ENCODE results near the gene IMP3. TPM values are rescaled to one million over a fixed set of nuclear protein-coding genes. Genes with fewer than 3 reads are reported as not detected.
A peak's percentile ranks its signal among the peaks of the same experiment; 100 is the strongest.
"Not testable (repeated sequence)": the region's sequence is repeated elsewhere in the genome, so short reads cannot be mapped to it uniquely, and the experiment has no call there.

The IMP3 gene, protein sequence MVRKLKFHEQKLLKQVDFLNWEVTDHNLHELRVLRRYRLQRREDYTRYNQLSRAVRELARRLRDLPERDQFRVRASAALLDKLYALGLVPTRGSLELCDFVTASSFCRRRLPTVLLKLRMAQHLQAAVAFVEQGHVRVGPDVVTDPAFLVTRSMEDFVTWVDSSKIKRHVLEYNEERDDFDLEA
- total RNA-seq (2014; rRNA removed; shearing (Covaris generic); ENCODE audit: low replicate concordance): 122 and 150 TPM in 2 replicates

DNA sequence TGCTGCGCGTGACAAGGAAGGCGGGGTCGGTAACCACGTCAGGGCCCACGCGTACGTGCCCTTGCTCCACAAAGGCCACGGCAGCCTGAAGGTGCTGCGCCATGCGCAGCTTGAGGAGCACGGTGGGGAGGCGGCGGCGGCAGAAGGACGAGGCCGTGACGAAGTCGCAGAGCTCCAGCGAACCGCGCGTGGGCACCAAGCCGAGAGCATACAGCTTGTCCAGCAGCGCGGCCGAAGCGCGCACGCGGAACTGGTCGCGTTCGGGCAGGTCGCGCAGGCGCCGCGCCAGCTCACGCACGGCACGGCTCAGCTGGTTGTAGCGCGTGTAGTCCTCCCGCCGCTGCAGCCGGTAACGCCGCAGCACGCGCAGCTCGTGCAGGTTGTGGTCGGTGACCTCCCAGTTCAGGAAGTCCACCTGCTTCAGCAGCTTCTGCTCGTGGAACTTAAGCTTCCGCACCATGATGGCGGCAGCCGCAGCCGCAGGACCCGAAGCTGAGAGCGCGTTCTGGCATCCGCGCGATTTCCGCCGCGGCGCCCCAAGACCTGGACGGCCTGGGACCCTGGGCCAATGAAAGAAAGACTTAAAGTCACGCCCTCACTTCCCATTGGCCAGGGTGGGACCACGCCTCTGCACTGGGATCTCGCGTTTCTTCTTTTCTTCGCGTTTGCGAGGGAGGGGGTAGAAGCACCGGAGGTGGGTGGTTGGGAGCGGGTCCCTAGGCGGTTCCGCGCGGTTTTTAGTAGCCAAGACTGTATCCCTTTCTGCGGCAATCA, at the start of gene IMP3:
TSS of gene IMP3 (minus strand) at position 516 of the 774 bp plus-strand sequence. CDS start at position 460, 56 bp downstream.
- peak; percentile 97 for DNase-seq

DNA sequence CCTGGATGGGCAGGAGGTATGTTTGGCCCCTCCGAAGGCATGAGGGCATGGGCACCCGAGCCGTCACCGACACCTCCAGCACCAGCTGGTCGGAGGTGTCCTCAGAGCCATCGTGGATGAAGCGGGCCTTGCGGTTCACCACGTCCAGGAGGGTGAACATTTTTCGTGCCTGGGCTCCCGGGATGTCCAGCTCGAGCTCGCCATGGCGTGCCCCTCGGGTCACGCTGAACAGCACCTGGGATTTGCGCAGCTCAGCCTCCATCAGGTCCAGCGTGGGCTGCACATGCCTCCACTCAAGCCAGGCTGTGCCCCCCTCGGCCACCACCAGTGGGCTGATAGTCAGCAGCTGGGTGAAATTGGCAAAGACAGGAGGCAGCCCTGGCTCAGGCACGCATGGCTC, 49.4 kb upstream of the IMP3 start:
- DNase-seq, H3K36me3 ChIP-seq, H3K4me3 ChIP-seq, H3K9me3 ChIP-seq, H3K27me3 ChIP-seq: not testable (repeated sequence)

More for the DNA sequence above, at the start of gene IMP3:
- Histone ChIP-seq H3K36me3 (peaks cover 28% of the 10 kb centered on the region), H3K4me3 (peak within 1 kb of the TSS; percentile 86), H3K9me3 (no peaks in the 10 kb centered on the region), H3K27me3 (no peaks in the 10 kb centered on the region)

DNA sequence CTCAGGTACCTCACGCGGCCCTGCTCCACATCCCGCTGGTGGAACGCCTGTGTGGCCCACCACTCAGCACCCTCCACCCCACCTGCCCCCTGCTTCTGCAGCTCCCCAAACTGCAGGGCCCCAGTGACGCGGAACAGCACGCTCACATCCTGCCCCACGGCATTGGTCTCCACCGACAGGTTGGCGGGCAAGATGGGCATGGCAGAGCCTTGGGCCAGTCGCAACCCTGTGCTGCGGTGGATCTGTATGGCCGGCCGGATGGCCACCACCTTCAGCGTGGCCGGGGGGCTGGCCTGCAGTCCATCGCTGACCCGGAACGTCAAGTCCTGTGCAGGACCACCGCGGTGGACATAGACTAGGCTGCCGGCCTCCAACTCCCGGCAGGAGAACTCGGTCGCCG, 48.8 kb upstream of the IMP3 start:
- Histone ChIP-seq H3K9me3 (no peaks in the 10 kb centered on the region), H3K27me3 (no peaks in the 10 kb centered on the region), H3K4me3 (no peak overlapping the region), H3K36me3 (peaks cover 11% of the 10 kb centered on the region)
- no peak for DNase-seq

DNA sequence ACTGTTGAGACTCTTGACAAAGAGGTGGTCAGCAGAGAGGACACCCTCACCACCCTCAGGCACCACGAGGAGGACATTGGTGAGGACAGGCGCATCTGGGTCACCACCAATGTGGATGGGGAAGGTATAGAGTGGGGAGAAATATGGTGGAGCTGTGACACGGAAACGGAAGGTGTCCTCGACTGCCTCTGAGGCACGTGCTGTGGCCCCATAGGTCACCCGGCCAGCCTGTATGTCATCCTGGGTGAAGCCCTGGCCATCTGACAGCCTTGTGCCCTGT, 48.2 kb upstream of the IMP3 start:
- Histone ChIP-seq H3K9me3 (no peaks in the 10 kb centered on the region), H3K27me3 (no peaks in the 10 kb centered on the region), H3K4me3 (no peak overlapping the region), H3K36me3 (peaks cover 11% of the 10 kb centered on the region)
- no peak for DNase-seq

- no peak for DNase-seq
- H3K27me3 ChIP-seq: no peaks in the 10 kb centered on the region
- H3K4me3 ChIP-seq: no peak overlapping the region
- peaks cover 11% of the 10 kb centered on the region for H3K36me3 ChIP-seq
- H3K9me3 ChIP-seq: no peaks in the 10 kb centered on the region
These were observed 47.7 kb upstream of the IMP3 start for GRCh38 chr15:75687486-75688277.

DNA sequence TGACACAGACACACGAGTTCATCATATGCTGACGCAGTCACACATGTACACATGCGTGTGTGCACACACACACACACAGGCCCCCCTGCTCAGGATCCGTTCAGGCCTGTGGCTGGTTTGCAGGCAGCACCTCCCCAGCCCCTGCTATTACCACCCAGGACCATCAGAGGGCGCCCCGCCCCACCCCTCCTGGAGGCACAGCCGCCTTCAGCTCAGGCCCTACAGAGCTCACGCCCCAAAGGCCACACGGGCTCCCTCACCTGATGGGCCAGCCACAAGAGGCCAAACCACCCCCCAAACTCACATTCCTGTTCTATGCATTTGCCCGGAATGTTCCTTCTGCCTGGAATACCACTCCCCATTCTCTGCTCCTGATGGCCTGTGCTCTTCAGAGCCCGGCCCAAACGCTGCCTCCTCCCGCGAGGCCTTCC, 46.2 kb upstream of the IMP3 start:
- not testable (repeated sequence) for H3K27me3 ChIP-seq, H3K9me3 ChIP-seq, H3K4me3 ChIP-seq
- peak; percentile 77 for DNase-seq
- H3K36me3 ChIP-seq: peaks cover 11% of the 10 kb centered on the region

GRCh38 chr15:75685195-75685594, 45.2 kb upstream of the IMP3 start:
- H3K4me3 ChIP-seq: no peak overlapping the region
- H3K36me3 ChIP-seq: peaks cover 11% of the 10 kb centered on the region
- H3K27me3 ChIP-seq: no peaks in the 10 kb centered on the region
- no peak for DNase-seq
- no peaks in the 10 kb centered on the region for H3K9me3 ChIP-seq

DNA sequence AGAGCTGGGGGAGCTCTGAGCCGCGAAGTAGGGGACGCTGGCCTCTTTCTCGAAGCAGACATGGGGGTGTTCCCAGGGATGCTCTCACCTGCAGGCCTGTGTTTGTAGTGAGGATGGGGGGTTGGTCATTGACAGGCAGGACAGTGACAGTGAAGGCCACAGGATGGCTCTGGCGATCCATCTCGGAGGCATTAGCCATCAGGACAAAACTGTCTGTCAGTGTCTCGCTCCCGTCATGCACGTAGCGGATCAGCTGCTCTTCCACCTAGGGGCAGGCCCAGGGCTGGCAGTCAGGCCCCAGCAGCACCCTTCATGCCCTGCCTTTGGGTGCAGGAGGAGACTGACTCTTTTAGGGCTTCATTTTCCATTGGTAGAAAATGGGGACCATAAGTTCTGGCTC, 44.6 kb upstream of the IMP3 start:
- H3K4me3 ChIP-seq: no peak overlapping the region

GRCh38 chr15:75683646-75684312, 43.8 kb upstream of the IMP3 start:
- peak; percentile 54 for DNase-seq
- H3K4me3 ChIP-seq, H3K9me3 ChIP-seq, H3K27me3 ChIP-seq: not testable (repeated sequence)
- peaks cover 12% of the 10 kb centered on the region for H3K36me3 ChIP-seq

More for the DNA sequence above, 44.6 kb upstream of the IMP3 start:
- no peak for DNase-seq
- Histone ChIP-seq H3K9me3 (no peaks in the 10 kb centered on the region), H3K27me3 (no peaks in the 10 kb centered on the region), H3K36me3 (peaks cover 11% of the 10 kb centered on the region)

- no peak for DNase-seq
These were observed 42.4 kb upstream of the IMP3 start for GRCh38 chr15:75682181-75683135.

DNA sequence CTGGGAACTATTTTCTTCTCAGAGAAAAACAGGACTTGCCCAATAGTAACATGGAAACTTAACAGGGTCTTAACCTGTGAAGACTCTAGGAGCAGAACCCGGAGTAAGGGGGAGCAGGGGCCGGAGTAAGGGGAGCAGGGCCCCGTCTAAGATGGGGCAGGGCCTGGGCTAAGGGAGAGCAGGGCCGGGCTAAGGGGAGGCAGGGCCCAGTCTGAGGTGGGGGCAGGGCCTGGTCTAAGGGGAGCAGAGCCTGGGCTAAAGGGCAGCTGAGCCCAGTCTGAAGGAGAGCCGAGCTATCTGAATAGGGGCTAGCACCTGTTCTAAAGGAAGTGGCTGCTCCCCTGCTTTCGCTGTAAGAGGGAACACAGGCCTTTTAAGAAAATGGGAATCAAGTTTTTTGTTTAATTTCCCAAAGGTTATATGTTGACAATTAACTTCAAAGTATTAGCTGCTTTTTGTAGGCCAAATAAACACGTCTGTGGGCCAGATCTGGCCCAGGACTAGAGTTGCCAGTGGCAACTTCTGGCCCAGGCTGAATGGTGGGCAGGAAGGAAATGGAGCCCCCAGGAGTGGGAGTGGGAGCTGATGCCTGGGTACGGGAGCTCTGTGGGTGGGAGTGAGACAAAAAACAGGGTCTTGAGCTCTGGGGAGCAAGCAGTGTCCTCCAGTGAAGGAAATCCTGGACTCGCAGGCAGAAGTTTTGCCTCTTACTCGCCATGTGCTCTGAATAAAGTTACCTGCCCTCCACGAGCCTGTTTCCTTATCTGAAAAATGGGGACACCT, 40.2 kb upstream of the IMP3 start:
- H3K36me3 ChIP-seq: peaks cover 11% of the 10 kb centered on the region

More at GRCh38 chr15:75682181-75683135, 42.4 kb upstream of the IMP3 start:
- Histone ChIP-seq H3K36me3 (peaks cover 14% of the 10 kb centered on the region), H3K9me3 (no peaks in the 10 kb centered on the region), H3K4me3 (no peak overlapping the region), H3K27me3 (no peaks in the 10 kb centered on the region)

GRCh38 chr15:75678324-75678690, 38.3 kb upstream of the IMP3 start:
- H3K27me3 ChIP-seq, DNase-seq, H3K9me3 ChIP-seq, H3K36me3 ChIP-seq, H3K4me3 ChIP-seq: not testable (repeated sequence)

More for the DNA sequence above, 40.2 kb upstream of the IMP3 start:
- no peaks in the 10 kb centered on the region for H3K27me3 ChIP-seq
- H3K9me3 ChIP-seq: no peaks in the 10 kb centered on the region
- no peak overlapping the region for H3K4me3 ChIP-seq
- no peak for DNase-seq

- DNase-seq: no peak
- H3K4me3 ChIP-seq: no peak overlapping the region
- no peaks in the 10 kb centered on the region for H3K27me3 ChIP-seq
- H3K36me3 ChIP-seq: peaks cover 2% of the 10 kb centered on the region
- H3K9me3 ChIP-seq: no peaks in the 10 kb centered on the region
These were observed 37.7 kb upstream of the IMP3 start for GRCh38 chr15:75677465-75678323.

GRCh38 chr15:75676688-75677464, 36.9 kb upstream of the IMP3 start:
- H3K27me3 ChIP-seq: no peaks in the 10 kb centered on the region
- H3K4me3 ChIP-seq: no peak overlapping the region
- DNase-seq: no peak
- no peaks in the 10 kb centered on the region for H3K9me3 ChIP-seq
- H3K36me3 ChIP-seq: peaks cover 2% of the 10 kb centered on the region

All from MG63 (cell line).